ENCODE results near the gene IL7R. TPM values are rescaled to one million over a fixed set of nuclear protein-coding genes. Genes with fewer than 3 reads are reported as not detected.

Gene IL7R
- total and polyA plus RNA-seq, 2 of the 4 experiments (the other 2 are of a cell fraction): 40.7 to 71.7 TPM

GRCh38 chr5:35870605-35871004 lies 13.9 kb downstream of the IL7R start:
- Histone ChIP-seq H2AFZ (replicated peaks; ENCODE audit: low read length, poor library complexity) (no peak overlapping the region), H3K36me3 (ENCODE audit: control insufficient read depth, insufficient read depth, low read length) (peaks cover 24% of the 10 kb centered on the region), H4K91ac (ENCODE audit: insufficient read depth, low read depth, low read length) (no peak overlapping the region), H3K4me1 (ENCODE audit: control insufficient read depth, insufficient read depth, low read length) (no peaks in the 10 kb centered on the region), H3K9ac (ENCODE audit: low read depth, low read length) (no peak overlapping the region), H4K20me1 (ENCODE audit: insufficient read depth, low read length) (no peaks in the 10 kb centered on the region), H3K9me3 (ENCODE audit: control insufficient read depth, insufficient read depth, low read length) (no peaks in the 10 kb centered on the region), H3K4me2 (ENCODE audit: low read depth, low read length) (no peak overlapping the region), H3K9me1 (ENCODE audit: insufficient read depth, low read length) (peaks cover 7% of the 10 kb centered on the region), H3K4me3 (ENCODE audit: insufficient read depth, low read depth, low read length) (no peak overlapping the region), H3K79me1 (ENCODE audit: low read depth in 1 of 2, low read length in 2 of 2) (peaks cover 14 to 17% of the 10 kb centered on the region in 2 experiments; a peak in 2 of 4 replicates), H3K27me3 (ENCODE audit: control insufficient read depth, insufficient read depth, low read length) (no peaks in the 10 kb centered on the region), H2AK5ac (ENCODE audit: low read depth, low read length) (no peak overlapping the region), H3K18ac (ENCODE audit: low read depth, low read length) (no peak overlapping the region), H3K27ac (ENCODE audit: insufficient read depth, low read length) (no peak overlapping the region), H4K5ac (ENCODE audit: low read depth, low read length) (no peak overlapping the region), H2BK5ac (ENCODE audit: low read depth, low read length, poor library complexity, severe bottlenecking) (no peak overlapping the region), H3K56ac (ENCODE audit: extremely low read depth, insufficient read depth, low read length) (no peak overlapping the region), H4K8ac (ENCODE audit: low read depth in 2 of 2, low read length in 2 of 2) (no peak overlapping the region), H3K4ac (ENCODE audit: low read depth, low read length) (no peak overlapping the region), H2BK20ac (ENCODE audit: low read depth, low read length) (no peak overlapping the region), H2BK120ac (ENCODE audit: low read depth, low read length) (no peak overlapping the region), H2AK9ac (replicated peaks; ENCODE audit: low read depth, low read length, poor library complexity) (no peak overlapping the region), H2BK15ac (ENCODE audit: low read depth, low read length) (no peak overlapping the region), H3K23ac (ENCODE audit: low read depth, low read length) (no peak overlapping the region), H3K14ac (replicated peaks; ENCODE audit: low read depth, low read length) (no peak overlapping the region)
- no TSS peak for BruUV-seq (replicated peaks)
- in situ Hi-C loops (cut with MboI; ENCODE audit: low sequenced_read_pairs) (no loop called here), dilution Hi-C loops (cut with HindIII; ENCODE audit: low sequenced_read_pairs, unreplicated experiment) (no loop called here), intact Hi-C loops (cut with micrococcal nuclease) (no loop called here)
- WGBS, 2 experiments (ENCODE audit: extremely low coverage in 2 of 2, insufficient read length in 1 of 2): no CpG with 5 or more reads among the region's 4 CpGs
- CTCF ChIA-PET: no interaction called here
- ATAC-seq (ENCODE audit: low read depth): no peak
- POLR2A ChIA-PET (ENCODE audit: unreplicated experiment): no interaction called here
- no peak for TF ChIP-seq FOS (IDR thresholded peaks at IDR 0.05; ENCODE audit: low read depth, low read length)
- no peak for TF ChIP-seq MAZ (IDR thresholded peaks at IDR 0.05; ENCODE audit: borderline replicate concordance, low read depth, low read length)
- TF ChIP-seq, protein P1, sequence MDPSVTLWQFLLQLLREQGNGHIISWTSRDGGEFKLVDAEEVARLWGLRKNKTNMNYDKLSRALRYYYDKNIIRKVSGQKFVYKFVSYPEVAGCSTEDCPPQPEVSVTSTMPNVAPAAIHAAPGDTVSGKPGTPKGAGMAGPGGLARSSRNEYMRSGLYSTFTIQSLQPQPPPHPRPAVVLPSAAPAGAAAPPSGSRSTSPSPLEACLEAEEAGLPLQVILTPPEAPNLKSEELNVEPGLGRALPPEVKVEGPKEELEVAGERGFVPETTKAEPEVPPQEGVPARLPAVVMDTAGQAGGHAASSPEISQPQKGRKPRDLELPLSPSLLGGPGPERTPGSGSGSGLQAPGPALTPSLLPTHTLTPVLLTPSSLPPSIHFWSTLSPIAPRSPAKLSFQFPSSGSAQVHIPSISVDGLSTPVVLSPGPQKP (IDR thresholded peaks at IDR 0.05; ENCODE audit: borderline replicate concordance, low read depth, low read length): no peak
- TF ChIP-seq CEBPB (IDR thresholded peaks at IDR 0.05; ENCODE audit: low read depth, low read length): no peak
- TF ChIP-seq RFX5 (IDR thresholded peaks at IDR 0.05; ENCODE audit: low read depth, low read length): no peak
- DNase-seq: no peak
